ENCODE results near the gene JAGN1. TPM values are rescaled to one million over a fixed set of nuclear protein-coding genes. Genes with fewer than 3 reads are reported as not detected.
"Not testable (repeated sequence)": the region's sequence is repeated elsewhere in the genome, so short reads cannot be mapped to it uniquely, and the experiment has no call there.

Gene JAGN1
- total and polyA plus RNA-seq, 8 donors: 16.3 to 27.1 (median 21.9) TPM

GRCh38 chr3:9898467-9899241 is 8.2 kb downstream of the JAGN1 start:
- H3K4me3 ChIP-seq: no peak overlapping the region
- WGBS, 2 donors: 15 to 20% methylated on average over 8 of the region's 8 CpGs
- FAIRE-seq (no peak), ATAC-seq (peak; percentile 7 to 15 (median 9)), DNase-seq (peak in 2 of 6 donors; percentile 51 to 57)
- H3K36me3 ChIP-seq: no peaks in the 10 kb centered on the region
- peak overlapping the region; percentile 49 to 89 (median 70) for H3K27ac ChIP-seq
- TF ChIP-seq CTCF (IDR thresholded peaks at IDR 0.05): no peak
- no peaks in the 10 kb centered on the region for H3K27me3 ChIP-seq
- intact Hi-C loops (cut with DNase I): no loop called here
- H3K9me3 ChIP-seq: no peaks in the 10 kb centered on the region
- peaks cover 29 to 35% (median 35%) of the 10 kb centered on the region in 3 donors for H3K4me1 ChIP-seq

GRCh38 chr3:9899289-9899791 is 8.9 kb downstream of the JAGN1 start:
- WGBS, 2 donors: 48 to 55% methylated on average over 3 of the region's 3 CpGs
- no peak for FAIRE-seq
- no peak for DNase-seq
- no peak for TF ChIP-seq CTCF (IDR thresholded peaks at IDR 0.05)
- intact Hi-C loops (cut with DNase I): no loop called here
- Histone ChIP-seq H3K4me1 (peaks cover 34 to 38% (median 35%) of the 10 kb centered on the region in 3 donors), H3K4me3 (no peak overlapping the region), H3K27ac (peak overlapping the region in 3 of 4 donors; percentile 49 to 89 (median 85)), H3K36me3 (no peaks in the 10 kb centered on the region), H3K27me3 (no peaks in the 10 kb centered on the region), H3K9me3 (no peaks in the 10 kb centered on the region)
- ATAC-seq: no peak

DNA sequence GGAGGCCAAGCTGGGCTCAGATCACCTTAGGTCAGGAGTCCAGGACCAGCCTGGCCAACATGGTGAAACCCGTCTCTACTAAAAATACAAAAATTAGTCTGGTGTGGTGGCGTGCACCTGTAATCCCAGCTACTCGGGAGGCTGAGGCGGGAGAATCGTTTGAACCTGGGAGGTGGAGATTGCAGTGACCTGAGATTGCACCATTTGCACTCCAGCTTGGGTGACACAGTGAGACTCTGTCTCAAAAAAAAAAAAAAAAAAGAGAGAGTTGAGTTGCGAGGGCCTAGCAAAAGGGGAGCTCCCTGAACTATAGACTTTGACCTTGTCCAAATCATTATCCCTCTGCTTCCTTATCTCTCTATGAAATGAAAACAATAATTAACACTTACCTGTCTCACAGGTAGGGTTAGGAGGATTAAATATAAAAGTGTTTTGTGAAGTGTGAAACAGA is 10.6 kb downstream of the JAGN1 start:
- H3K9me3 ChIP-seq; intact Hi-C loops (cut with DNase I); H3K36me3 ChIP-seq; H3K4me3 ChIP-seq; FAIRE-seq; DNase-seq; ATAC-seq; H3K27ac ChIP-seq; H3K27me3 ChIP-seq: not testable (repeated sequence)
- peaks cover 34 to 38% (median 35%) of the 10 kb centered on the region in 3 donors for H3K4me1 ChIP-seq
- 48 to 51% methylated on average over 6 of the region's 6 CpGs for WGBS, 2 donors

DNA sequence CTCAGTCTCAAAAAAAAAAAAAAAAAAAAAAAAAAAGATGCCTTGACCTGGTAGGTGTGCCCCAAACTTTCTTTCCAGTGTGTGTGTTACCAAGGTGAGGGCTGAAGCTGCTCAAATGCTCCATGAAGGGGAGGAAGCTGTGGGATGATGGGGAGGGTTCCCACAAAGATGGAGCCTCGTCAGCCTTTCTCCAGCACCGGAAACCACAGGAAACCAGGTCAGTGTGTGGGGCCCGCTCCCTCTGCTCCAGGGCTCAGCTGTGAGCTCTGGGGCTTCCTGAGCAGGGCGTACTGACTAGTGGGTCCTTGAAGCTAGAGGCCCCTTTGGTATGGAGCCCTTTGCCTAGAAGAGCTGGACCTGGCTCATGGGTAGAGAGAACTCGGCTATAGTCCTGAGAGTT is 11.6 kb downstream of the JAGN1 start:
- 72 to 81% methylated on average over 5 of the region's 5 CpGs for WGBS, 2 donors
- intact Hi-C loops (cut with DNase I): no loop called here
- peak overlapping the region in 2 of 4 donors; percentile 66 to 73 for H3K27ac ChIP-seq

More for the DNA sequence above, 11.6 kb downstream of the JAGN1 start:
- no peak for FAIRE-seq
- no peak for DNase-seq
- no peak for TF ChIP-seq CTCF (IDR thresholded peaks at IDR 0.05)
- no peak for ATAC-seq
- no peaks in the 10 kb centered on the region for H3K27me3 ChIP-seq
- peaks cover 34 to 36% (median 34%) of the 10 kb centered on the region in 3 donors for H3K4me1 ChIP-seq
- no peak overlapping the region for H3K4me3 ChIP-seq
- H3K36me3 ChIP-seq: no peaks in the 10 kb centered on the region
- H3K9me3 ChIP-seq: no peaks in the 10 kb centered on the region

Data from pancreas (tissue), 10 donors.